GM23248 (cell line): ENCODE results near the gene VPS13D.

Experiments
- EZH2 ChIP-seq: fragments of 200-600 bp; sonication (generic); IDR thresholded peaks from 2 replicates; pipeline ENCODE4 v1.6.1; 2018; ENCODE audit warnings: antibody characterized with exemption, mild to moderate bottlenecking; ENCODE audit not compliant: insufficient read depth, poor library complexity, severe bottlenecking
- EZH2phosphoT487 ChIP-seq: fragments of 200-600 bp; sonication (generic); IDR thresholded peaks from 2 replicates; pipeline ENCODE4 v1.6.1; 2018; ENCODE audit warnings: antibody characterized with exemption, moderate library complexity, mild to moderate bottlenecking, low read depth; ENCODE audit not compliant: insufficient read depth

GRCh38 chr1:12244078-12244477 lies 14.2 kb downstream of the VPS13D start:
- TF ChIP-seq EZH2 (no peak), EZH2phosphoT487 (no peak)
